Measurements from ENCODE around the gene XYLT1. TPM values are rescaled to one million over a fixed set of nuclear protein-coding genes. Genes with fewer than 3 reads are reported as not detected.

XYLT1 gene
- total RNA-seq, 1 donor from 2014 or later: 9.4 TPM

DNA sequence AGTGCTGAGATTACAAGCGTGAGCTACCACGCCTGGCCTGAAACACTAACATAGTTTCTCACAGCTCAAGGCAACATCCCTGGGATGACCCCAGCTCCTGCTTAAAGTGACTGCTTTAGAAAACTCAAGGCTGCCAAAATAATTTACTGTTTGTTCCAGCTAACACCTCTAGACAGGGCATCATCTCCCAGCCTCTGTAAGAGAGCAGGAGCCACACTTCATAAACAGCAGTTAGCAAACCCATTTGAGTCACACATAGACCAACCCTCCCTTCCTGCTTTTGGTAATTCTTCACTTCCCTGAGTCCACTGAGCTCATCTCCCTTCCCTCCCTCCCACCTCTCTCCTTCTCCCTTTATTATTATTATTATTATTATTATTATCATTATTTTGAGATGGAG is 201.3 kb downstream of the XYLT1 start:
- Histone ChIP-seq H3K4me3 (ENCODE audit: low read length in 3 of 3) (no peak overlapping the region), H3K27ac (ENCODE audit: low read depth, low read length) (no peak overlapping the region), H3K9me3 (ENCODE audit: control insufficient read depth in 3 of 3, low read length in 3 of 3) (no peaks in the 10 kb centered on the region), H3K27me3 (ENCODE audit: control insufficient read depth in 3 of 3, insufficient read depth in 3 of 3, low read length in 3 of 3) (no peaks in the 10 kb centered on the region), H3K36me3 (ENCODE audit: control insufficient read depth in 3 of 3, insufficient read depth in 3 of 3, low read length in 3 of 3) (no peaks in the 10 kb centered on the region), H3K4me1 (ENCODE audit: control insufficient read depth in 3 of 3, insufficient read depth in 3 of 3, low read length in 3 of 3) (peaks cover 15 to 41% (median 21%) of the 10 kb centered on the region in 3 donors), H3K9ac (ENCODE audit: low read depth in 1 of 3, low read length in 3 of 3) (no peak overlapping the region)

DNA sequence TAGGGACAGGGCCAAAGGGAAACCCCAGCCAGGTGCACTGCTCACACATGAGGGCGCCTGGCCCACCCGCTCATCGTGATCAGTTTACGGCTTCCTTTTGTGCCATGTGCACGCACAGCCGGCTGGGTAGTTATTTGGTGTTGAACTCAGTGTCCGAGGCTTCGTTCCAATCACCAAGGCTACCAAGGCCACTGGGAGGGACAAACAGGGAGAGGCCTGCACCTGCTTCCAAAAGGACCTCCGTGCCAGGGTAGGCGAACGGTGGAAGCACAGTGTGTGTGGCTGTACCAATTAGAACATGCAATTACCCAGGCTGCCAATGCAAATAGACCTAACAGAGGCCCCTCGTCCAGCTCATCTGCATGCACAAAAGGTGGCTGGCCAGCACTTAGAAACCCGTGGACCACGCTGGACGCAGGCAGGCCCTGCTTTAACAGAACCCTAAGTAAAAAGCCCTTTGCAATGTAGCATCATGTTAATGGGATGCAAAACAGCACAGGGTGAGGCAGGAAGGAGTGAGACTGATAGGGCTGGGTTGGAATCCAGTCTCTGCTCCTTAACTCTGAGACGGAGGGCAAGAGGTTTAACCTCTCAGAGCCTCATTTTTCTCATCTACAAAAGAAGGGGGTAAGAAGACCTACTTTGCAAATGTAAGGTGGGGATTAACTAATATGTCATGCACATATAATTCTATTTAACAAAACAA is 204.0 kb downstream of the XYLT1 start:
- H3K4me3 ChIP-seq (ENCODE audit: low read length in 3 of 3): peak overlapping the region in 1 of 3 donors; percentile 23
- H3K36me3 ChIP-seq (ENCODE audit: control insufficient read depth in 3 of 3, insufficient read depth in 3 of 3, low read length in 3 of 3): no peaks in the 10 kb centered on the region
- no peaks in the 10 kb centered on the region for H3K9me3 ChIP-seq (ENCODE audit: control insufficient read depth in 3 of 3, low read length in 3 of 3)
- peaks cover 15 to 36% (median 21%) of the 10 kb centered on the region in 3 donors for H3K4me1 ChIP-seq (ENCODE audit: control insufficient read depth in 3 of 3, insufficient read depth in 3 of 3, low read length in 3 of 3)
- H3K27me3 ChIP-seq (ENCODE audit: control insufficient read depth in 3 of 3, insufficient read depth in 3 of 3, low read length in 3 of 3): no peaks in the 10 kb centered on the region
- H3K27ac ChIP-seq (ENCODE audit: low read depth, low read length): peak overlapping the region; percentile 43
- H3K9ac ChIP-seq (ENCODE audit: low read depth in 1 of 3, low read length in 3 of 3): peak overlapping the region in 2 of 3 donors; percentile 20 to 54

DNA sequence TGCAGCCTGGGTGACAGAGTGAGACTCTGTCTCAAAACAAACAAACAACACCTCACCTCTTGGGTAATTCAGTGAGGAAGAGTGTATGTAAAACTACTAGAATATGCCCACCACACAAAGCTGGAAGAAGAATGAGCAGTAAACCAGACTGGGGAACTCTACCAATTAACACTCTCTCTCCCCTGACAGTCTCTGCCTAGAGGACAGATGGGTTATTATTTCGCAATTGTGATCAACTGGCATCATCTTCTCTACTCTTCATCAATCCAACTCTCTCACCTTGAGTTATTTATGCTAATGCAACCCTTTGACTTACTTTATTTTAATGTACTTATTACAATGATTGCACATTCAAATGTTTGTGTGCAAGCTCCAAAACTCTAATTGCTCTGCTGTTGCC is 205.6 kb downstream of the XYLT1 start:
- Histone ChIP-seq H3K27ac (ENCODE audit: low read depth, low read length) (no peak overlapping the region), H3K36me3 (ENCODE audit: control insufficient read depth in 3 of 3, insufficient read depth in 3 of 3, low read length in 3 of 3) (no peaks in the 10 kb centered on the region), H3K27me3 (ENCODE audit: control insufficient read depth in 3 of 3, insufficient read depth in 3 of 3, low read length in 3 of 3) (no peaks in the 10 kb centered on the region), H3K9me3 (ENCODE audit: control insufficient read depth in 3 of 3, low read length in 3 of 3) (no peaks in the 10 kb centered on the region), H3K9ac (ENCODE audit: low read depth in 1 of 3, low read length in 3 of 3) (no peak overlapping the region), H3K4me1 (ENCODE audit: control insufficient read depth in 3 of 3, insufficient read depth in 3 of 3, low read length in 3 of 3) (peaks cover 7 to 20% (median 9%) of the 10 kb centered on the region in 3 donors), H3K4me3 (ENCODE audit: low read length in 3 of 3) (no peak overlapping the region)

DNA sequence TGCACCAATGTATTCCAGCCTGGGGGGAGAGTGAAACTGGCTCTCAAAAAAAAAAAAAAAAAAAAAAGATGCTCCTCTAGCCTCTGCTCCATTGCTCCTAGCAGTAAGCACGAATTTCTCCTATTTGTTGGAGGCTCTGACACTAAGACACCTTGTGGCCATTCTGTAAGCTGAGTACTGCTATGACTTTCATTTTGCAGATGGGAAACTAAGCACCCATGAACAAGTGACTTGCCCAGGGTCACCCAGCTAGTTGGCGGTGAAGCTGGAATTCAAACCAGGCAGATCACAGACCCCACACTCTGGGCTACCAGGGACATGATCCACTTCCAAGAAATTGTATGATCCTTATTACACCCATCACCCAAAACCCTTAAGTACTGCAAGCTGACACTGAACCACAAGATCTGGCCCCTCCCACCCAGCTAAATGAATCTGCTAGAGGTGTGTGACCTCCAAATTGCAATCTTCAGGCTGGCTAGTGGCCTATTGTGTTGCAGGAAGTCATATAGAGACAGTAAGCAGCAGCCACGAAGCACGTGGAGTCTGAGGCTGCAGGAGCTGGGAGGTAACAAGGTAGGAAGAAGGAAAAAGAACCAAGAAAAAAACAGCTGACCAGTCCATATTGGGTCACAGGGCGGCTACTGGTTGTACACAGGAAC is 209.4 kb downstream of the XYLT1 start:
- no peak overlapping the region for H3K4me3 ChIP-seq (ENCODE audit: low read length in 3 of 3)
- no peak overlapping the region for H3K27ac ChIP-seq (ENCODE audit: low read depth, low read length)
- no peaks in the 10 kb centered on the region for H3K9me3 ChIP-seq (ENCODE audit: control insufficient read depth in 3 of 3, low read length in 3 of 3)
- H3K27me3 ChIP-seq (ENCODE audit: control insufficient read depth in 3 of 3, insufficient read depth in 3 of 3, low read length in 3 of 3): no peaks in the 10 kb centered on the region
- H3K4me1 ChIP-seq (ENCODE audit: control insufficient read depth in 3 of 3, insufficient read depth in 3 of 3, low read length in 3 of 3): peaks cover 0 to 3% (median 0%) of the 10 kb centered on the region in 3 donors
- H3K9ac ChIP-seq (ENCODE audit: low read depth in 1 of 3, low read length in 3 of 3): no peak overlapping the region
- H3K36me3 ChIP-seq (ENCODE audit: control insufficient read depth in 3 of 3, insufficient read depth in 3 of 3, low read length in 3 of 3): no peaks in the 10 kb centered on the region

DNA sequence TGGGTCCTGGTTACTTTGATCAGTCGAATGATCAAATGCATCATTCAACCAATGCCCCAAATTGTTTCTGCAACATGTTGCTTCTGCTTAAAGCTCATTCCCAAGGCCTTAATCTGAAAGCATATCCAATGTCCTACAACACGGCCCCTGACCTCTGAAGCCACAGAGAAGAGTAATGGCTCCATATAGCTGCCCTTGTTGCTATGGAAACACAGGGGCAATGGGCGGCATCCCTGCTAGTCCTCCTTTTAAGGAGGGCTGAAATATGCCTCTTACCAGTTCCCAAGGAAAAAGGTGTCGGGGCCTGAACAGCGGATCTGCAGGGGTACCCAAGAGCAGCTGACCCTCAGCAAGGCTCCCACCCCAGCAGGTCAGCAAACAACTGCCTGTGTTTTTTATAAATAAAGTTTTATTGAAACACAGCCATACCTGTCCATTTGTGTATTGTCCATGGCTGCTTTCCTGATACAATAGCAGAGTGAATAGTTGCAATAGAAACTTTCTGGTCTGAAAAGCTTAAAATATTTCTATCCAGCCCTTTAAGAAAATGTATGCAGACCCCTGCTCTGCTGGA is 210.4 kb downstream of the XYLT1 start:
- Histone ChIP-seq H3K4me3 (ENCODE audit: low read length in 3 of 3) (no peak overlapping the region), H3K9me3 (ENCODE audit: control insufficient read depth in 3 of 3, low read length in 3 of 3) (no peaks in the 10 kb centered on the region), H3K27me3 (ENCODE audit: control insufficient read depth in 3 of 3, insufficient read depth in 3 of 3, low read length in 3 of 3) (no peaks in the 10 kb centered on the region), H3K9ac (ENCODE audit: low read depth in 1 of 3, low read length in 3 of 3) (no peak overlapping the region), H3K27ac (ENCODE audit: low read depth, low read length) (no peak overlapping the region), H3K4me1 (ENCODE audit: control insufficient read depth in 3 of 3, insufficient read depth in 3 of 3, low read length in 3 of 3) (no peaks in the 10 kb centered on the region), H3K36me3 (ENCODE audit: control insufficient read depth in 3 of 3, insufficient read depth in 3 of 3, low read length in 3 of 3) (no peaks in the 10 kb centered on the region)

DNA sequence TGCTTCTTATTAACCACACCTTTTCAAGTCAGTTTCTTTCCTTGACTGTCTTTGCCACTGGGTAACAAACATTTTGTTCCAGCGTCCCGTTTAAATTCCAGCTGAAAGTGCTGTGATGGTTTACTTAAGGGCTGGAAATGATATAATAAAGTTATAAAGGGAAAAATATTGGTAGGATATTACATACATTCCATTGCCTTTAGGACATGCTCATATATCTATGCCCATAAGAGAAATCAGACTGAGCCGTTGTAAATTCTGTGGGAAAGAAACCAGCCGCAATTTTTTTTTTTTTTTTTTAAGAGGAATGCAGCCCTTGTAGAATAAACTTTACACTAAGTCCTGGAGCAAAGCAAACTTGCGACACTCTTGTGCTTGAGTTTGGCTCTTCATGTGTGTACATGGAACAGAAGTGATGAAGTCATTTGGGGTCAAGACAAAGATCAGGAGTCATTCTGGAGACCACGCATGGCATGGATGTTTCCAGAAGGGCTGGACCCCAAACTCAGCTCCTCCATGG is 210.9 kb downstream of the XYLT1 start:
- no peaks in the 10 kb centered on the region for H3K4me1 ChIP-seq (ENCODE audit: control insufficient read depth in 3 of 3, insufficient read depth in 3 of 3, low read length in 3 of 3)
- no peaks in the 10 kb centered on the region for H3K36me3 ChIP-seq (ENCODE audit: control insufficient read depth in 3 of 3, insufficient read depth in 3 of 3, low read length in 3 of 3)
- H3K9ac ChIP-seq (ENCODE audit: low read depth in 1 of 3, low read length in 3 of 3): no peak overlapping the region
- H3K9me3 ChIP-seq (ENCODE audit: control insufficient read depth in 3 of 3, low read length in 3 of 3): no peaks in the 10 kb centered on the region
- H3K27me3 ChIP-seq (ENCODE audit: control insufficient read depth in 3 of 3, insufficient read depth in 3 of 3, low read length in 3 of 3): no peaks in the 10 kb centered on the region
- no peak overlapping the region for H3K27ac ChIP-seq (ENCODE audit: low read depth, low read length)
- H3K4me3 ChIP-seq (ENCODE audit: low read length in 3 of 3): no peak overlapping the region

DNA sequence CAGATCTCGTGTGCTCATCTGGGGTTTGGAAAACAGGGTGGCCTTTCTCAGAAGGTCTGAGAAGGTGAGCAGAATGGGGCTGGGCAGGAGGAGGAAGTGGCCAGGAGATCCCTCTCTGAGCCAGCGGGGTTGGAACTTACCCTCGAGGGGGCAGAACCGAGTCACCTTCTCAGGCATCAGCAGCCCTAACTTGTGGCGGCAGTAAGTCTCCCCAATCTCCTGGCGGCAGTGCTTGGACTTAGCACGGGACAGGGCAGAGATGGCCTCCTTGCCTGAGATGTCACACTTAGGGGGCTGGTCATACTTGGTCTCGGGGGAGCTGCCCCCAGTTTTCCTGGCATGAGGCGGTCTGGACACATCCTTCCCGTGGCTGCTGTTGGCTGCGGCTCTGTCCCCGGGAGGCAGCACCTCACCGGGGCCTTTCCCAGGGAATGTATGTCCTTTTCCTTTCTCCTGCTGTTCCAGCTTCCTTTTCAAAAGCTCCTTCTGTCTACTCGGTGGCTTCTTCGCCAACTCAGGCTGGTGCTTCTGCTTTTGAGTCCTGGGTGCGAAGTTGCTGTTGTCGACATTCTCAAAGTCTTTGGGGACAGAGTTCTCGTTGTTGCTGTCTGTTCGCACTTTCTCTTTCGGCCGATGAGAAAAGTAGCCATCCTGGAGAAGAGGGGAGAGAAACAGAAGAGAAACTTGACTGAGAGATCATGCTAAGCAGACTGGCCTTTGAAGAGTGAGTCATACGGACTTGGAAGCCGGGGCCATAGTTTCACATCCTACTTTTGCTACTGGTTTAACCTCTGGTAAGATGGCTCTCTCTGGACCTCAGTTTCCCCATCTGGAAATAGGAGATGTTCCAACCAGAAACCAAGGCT is 211.7 kb downstream of the XYLT1 start:
- H3K36me3 ChIP-seq (ENCODE audit: control insufficient read depth in 3 of 3, insufficient read depth in 3 of 3, low read length in 3 of 3): no peaks in the 10 kb centered on the region
- no peaks in the 10 kb centered on the region for H3K27me3 ChIP-seq (ENCODE audit: control insufficient read depth in 3 of 3, insufficient read depth in 3 of 3, low read length in 3 of 3)
- H3K27ac ChIP-seq (ENCODE audit: low read depth, low read length): peak overlapping the region; percentile 56
- H3K4me1 ChIP-seq (ENCODE audit: control insufficient read depth in 3 of 3, insufficient read depth in 3 of 3, low read length in 3 of 3): no peaks in the 10 kb centered on the region
- H3K9me3 ChIP-seq (ENCODE audit: control insufficient read depth in 3 of 3, low read length in 3 of 3): no peaks in the 10 kb centered on the region
- no peak overlapping the region for H3K9ac ChIP-seq (ENCODE audit: low read depth in 1 of 3, low read length in 3 of 3)
- no peak overlapping the region for H3K4me3 ChIP-seq (ENCODE audit: low read length in 3 of 3)

DNA sequence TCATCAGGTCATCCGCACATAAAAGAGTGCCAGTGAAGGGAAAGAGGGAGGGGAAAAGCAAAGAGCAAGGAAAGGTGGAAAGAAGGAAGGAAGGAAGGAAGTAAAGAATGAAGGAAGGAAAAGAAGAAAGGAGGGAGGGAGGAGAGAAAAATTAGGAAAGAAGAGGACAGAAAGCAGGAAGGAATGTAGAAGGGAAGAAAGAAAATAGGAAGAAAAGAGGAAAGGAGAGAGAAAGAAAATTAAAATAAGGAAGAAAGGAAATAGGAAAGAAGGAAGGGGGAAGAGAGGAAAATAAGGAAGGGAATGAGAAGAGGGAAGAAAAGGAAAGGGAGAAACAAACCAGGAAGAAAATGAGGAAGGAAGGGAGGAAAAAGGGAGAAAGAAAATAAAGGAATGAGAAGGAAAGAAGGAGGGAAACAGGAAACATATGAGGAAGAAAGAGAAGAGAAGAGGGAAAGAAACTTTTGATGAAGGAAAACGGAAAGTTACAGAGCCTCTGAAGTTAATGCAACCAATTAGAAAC is 212.6 kb downstream of the XYLT1 start:
- Histone ChIP-seq H3K9me3 (ENCODE audit: control insufficient read depth in 3 of 3, low read length in 3 of 3) (no peaks in the 10 kb centered on the region), H3K4me1 (ENCODE audit: control insufficient read depth in 3 of 3, insufficient read depth in 3 of 3, low read length in 3 of 3) (no peaks in the 10 kb centered on the region), H3K27ac (ENCODE audit: low read depth, low read length) (no peak overlapping the region), H3K9ac (ENCODE audit: low read depth in 1 of 3, low read length in 3 of 3) (no peak overlapping the region), H3K4me3 (ENCODE audit: low read length in 3 of 3) (no peak overlapping the region), H3K27me3 (ENCODE audit: control insufficient read depth in 3 of 3, insufficient read depth in 3 of 3, low read length in 3 of 3) (no peaks in the 10 kb centered on the region), H3K36me3 (ENCODE audit: control insufficient read depth in 3 of 3, insufficient read depth in 3 of 3, low read length in 3 of 3) (no peaks in the 10 kb centered on the region)

DNA sequence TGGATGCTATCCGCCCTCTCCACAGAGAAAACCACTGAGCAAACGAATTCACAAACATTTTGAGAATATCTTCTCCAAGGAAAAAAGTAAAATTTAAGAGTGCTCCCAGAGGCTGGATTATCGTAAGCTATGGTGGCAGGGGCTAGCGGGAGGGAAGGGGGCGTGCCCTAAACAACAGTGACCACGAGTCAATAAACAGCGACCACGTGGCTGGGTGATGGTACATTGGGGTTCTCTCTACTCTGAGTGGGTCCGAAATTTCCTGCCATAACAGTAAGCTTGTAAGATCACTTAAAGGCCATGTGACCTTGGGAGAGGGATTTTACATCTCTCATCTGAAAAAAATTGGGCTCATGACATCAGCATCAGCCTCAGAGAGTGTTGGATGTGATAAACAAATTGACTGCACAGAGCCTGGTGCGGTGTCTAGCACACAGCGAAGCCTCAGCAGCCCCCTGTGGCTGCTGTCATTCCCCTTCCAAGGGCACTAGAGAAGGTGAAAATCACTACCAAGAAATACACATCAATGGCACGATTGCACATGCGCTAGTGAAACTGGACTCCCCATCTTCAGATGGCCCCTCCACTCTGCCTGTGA is 213.2 kb downstream of the XYLT1 start:
- Histone ChIP-seq H3K27me3 (ENCODE audit: control insufficient read depth in 3 of 3, insufficient read depth in 3 of 3, low read length in 3 of 3) (no peaks in the 10 kb centered on the region), H3K9me3 (ENCODE audit: control insufficient read depth in 3 of 3, low read length in 3 of 3) (no peaks in the 10 kb centered on the region), H3K27ac (ENCODE audit: low read depth, low read length) (no peak overlapping the region), H3K9ac (ENCODE audit: low read depth in 1 of 3, low read length in 3 of 3) (no peak overlapping the region), H3K36me3 (ENCODE audit: control insufficient read depth in 3 of 3, insufficient read depth in 3 of 3, low read length in 3 of 3) (no peaks in the 10 kb centered on the region), H3K4me1 (ENCODE audit: control insufficient read depth in 3 of 3, insufficient read depth in 3 of 3, low read length in 3 of 3) (no peaks in the 10 kb centered on the region), H3K4me3 (ENCODE audit: low read length in 3 of 3) (no peak overlapping the region)
